PFSK-1 (cell line): ENCODE measurements around the gene INF2.

Source experiments
- FOXP2 ChIP-seq: optimal IDR thresholded peaks from 2 replicates; pipeline ENCODE3; 2011; ENCODE audit warnings: borderline replicate concordance, control low read depth, inconsistent platforms; ENCODE audit not compliant: insufficient read depth; ENCODE audit errors: extremely low read length, extremely low read depth
- POLR2AphosphoS5 ChIP-seq: IDR thresholded peaks from 2 replicates; pipeline ENCODE4 v1.6.1; 2012; ENCODE audit warnings: low read depth, mild to moderate bottlenecking, control low read depth, low read length, moderate library complexity
- TAF1 ChIP-seq: IDR thresholded peaks from 2 replicates; pipeline ENCODE4 v1.6.1; 2012; ENCODE audit warnings: low read length, control low read depth, borderline replicate concordance; ENCODE audit not compliant: insufficient read depth
- TF ChIP-seq, protein P1 (sequence below), 2 experiments: IDR thresholded peaks; 2 replicates each; pipeline versions ENCODE4 v1.6.1 to v1.8.0; 2011 to 2012; ENCODE audit warnings: low read depth in 2 of 2, low read length in 2 of 2, control low read depth in 1 of 2, inconsistent platforms in 1 of 2, mild to moderate bottlenecking in 1 of 2, moderate library complexity in 1 of 2; ENCODE audit not compliant: insufficient read depth in 1 of 2

GRCh38 chr14:104699426-104699748, 10.0 kb downstream of the INF2 start:
- TF ChIP-seq, protein P1, sequence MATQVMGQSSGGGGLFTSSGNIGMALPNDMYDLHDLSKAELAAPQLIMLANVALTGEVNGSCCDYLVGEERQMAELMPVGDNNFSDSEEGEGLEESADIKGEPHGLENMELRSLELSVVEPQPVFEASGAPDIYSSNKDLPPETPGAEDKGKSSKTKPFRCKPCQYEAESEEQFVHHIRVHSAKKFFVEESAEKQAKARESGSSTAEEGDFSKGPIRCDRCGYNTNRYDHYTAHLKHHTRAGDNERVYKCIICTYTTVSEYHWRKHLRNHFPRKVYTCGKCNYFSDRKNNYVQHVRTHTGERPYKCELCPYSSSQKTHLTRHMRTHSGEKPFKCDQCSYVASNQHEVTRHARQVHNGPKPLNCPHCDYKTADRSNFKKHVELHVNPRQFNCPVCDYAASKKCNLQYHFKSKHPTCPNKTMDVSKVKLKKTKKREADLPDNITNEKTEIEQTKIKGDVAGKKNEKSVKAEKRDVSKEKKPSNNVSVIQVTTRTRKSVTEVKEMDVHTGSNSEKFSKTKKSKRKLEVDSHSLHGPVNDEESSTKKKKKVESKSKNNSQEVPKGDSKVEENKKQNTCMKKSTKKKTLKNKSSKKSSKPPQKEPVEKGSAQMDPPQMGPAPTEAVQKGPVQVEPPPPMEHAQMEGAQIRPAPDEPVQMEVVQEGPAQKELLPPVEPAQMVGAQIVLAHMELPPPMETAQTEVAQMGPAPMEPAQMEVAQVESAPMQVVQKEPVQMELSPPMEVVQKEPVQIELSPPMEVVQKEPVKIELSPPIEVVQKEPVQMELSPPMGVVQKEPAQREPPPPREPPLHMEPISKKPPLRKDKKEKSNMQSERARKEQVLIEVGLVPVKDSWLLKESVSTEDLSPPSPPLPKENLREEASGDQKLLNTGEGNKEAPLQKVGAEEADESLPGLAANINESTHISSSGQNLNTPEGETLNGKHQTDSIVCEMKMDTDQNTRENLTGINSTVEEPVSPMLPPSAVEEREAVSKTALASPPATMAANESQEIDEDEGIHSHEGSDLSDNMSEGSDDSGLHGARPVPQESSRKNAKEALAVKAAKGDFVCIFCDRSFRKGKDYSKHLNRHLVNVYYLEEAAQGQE (IDR thresholded peaks at IDR 0.05; ENCODE audit: insufficient read depth in 1 of 2, low read depth in 2 of 2, low read length in 2 of 2): no peak
- TF ChIP-seq TAF1 (no peak), POLR2AphosphoS5 (no peak), FOXP2 (no peak)
